Heart left ventricle (tissue), 16 donors: ENCODE results near the gene AP1G1. TPM values are rescaled to one million over a fixed set of nuclear protein-coding genes. Genes with fewer than 3 reads are reported as not detected.

Experiments used
- ATAC-seq, 4 donors: fragments of 200-7000 bp; cut with Tn5 transposase; one replicate each; pipeline ENCODE4 v1.9.1; 2020 to 2022; ENCODE audit warnings: moderate library complexity in 4 of 4, mild to moderate bottlenecking in 3 of 4, moderate number of reproducible peaks in 1 of 4
- DNase-seq, 5 donors: peaks; one replicate each; pipeline ENCODE4 v3.0.0-alpha.2; 2020
- H3K27ac ChIP-seq, 12 donors: fragments of 200-600 bp; sonication (generic) in 4 of 12; one replicate each; pipeline versions ENCODE4 v1.5.0 to v1.8.0; 2016 to 2022; ENCODE audit warnings: mild to moderate bottlenecking in 2 of 12
- H3K27me3 ChIP-seq, 9 donors: fragments of 200-600 bp; sonication (generic) in 2 of 9; one replicate each; pipeline versions ENCODE4 v1.5.1 to v1.8.0; 2016 to 2022; ENCODE audit warnings: mild to moderate bottlenecking in 3 of 9
- H3K36me3 ChIP-seq, 9 donors: fragments of 200-600 bp; sonication (generic) in 2 of 9; one replicate each; pipeline versions ENCODE4 v1.5.0 to v1.8.0; 2018 to 2022; ENCODE audit warnings: mild to moderate bottlenecking in 2 of 9
- H3K4me1 ChIP-seq, 12 donors: fragments of 200-600 bp; sonication (generic) in 4 of 12; one replicate each; pipeline versions ENCODE4 v1.5.0 to v1.8.0; 2016 to 2022; ENCODE audit warnings: mild to moderate bottlenecking in 3 of 12
- H3K4me3 ChIP-seq, 12 donors: fragments of 200-600 bp; sonication (generic) in 4 of 12; one replicate each; pipeline versions ENCODE4 v1.5.0 to v1.8.0; 2017 to 2022; ENCODE audit warnings: mild to moderate bottlenecking in 9 of 12, moderate library complexity in 4 of 12
- H3K9me3 ChIP-seq, 12 donors: fragments of 200-600 bp; sonication (generic) in 4 of 12; one replicate each; pipeline versions ENCODE4 v1.5.0 to v1.8.0; 2016 to 2022; ENCODE audit warnings: mild to moderate bottlenecking in 1 of 12
- POLR2A ChIP-seq, 2 donors: fragments of 450-650 bp; IDR thresholded peaks; one replicate each; pipeline ENCODE4 v1.6.1; 2017; ENCODE audit warnings: antibody characterized with exemption in 2 of 2, mild to moderate bottlenecking in 2 of 2, moderate library complexity in 2 of 2
- WGBS, 4 donors: extraction: QIAGEN DNeasy Blood & Tissue Kit in 2 of 4; methylation state at CpG; one replicate each; pipeline versions ENCODE4 v1.1.5 to v1.1.7; 2013 to 2018; 5-methylcytosine and 5-hydroxymethylcytosine counted together
- intact Hi-C, 10 donors: fragments of 100-400 bp; cut with DNase I; formaldehyde crosslinking; loops; one replicate each; pipeline versions ENCODE4 v1.11.1 to v1.14.2; 2022
- polyA plus RNA-seq, 2 donors: library from polyadenylated mRNA; stranded (reverse); fragments of 200-250 nt; gene quantifications; one replicate each; pipeline ENCODE4 v1.2.3, GENCODE V29; 2013
- total RNA-seq, 9 donors: library from RNA; depleted of rRNA in 2 of 9; stranded (reverse); fragments of >200 nt in 2 of 9; fragmentation: NEBNext Ultra II Directional in 3 of 9; extraction: Animal tissue kit (Norgen Biotek cat#: 25700) in 3 of 9; gene quantifications; one replicate each; pipeline versions ENCODE4 v1.1.0 to v1.2.4, GENCODE V29; 2016 to 2023
- TF ChIP-seq, protein P1 (sequence below), 12 donors: fragments of 200-600 bp; sonication (generic) in 4 of 12; IDR thresholded peaks; one replicate each; pipeline versions ENCODE4 v1.5.0 to v1.8.0; 2018 to 2022; ENCODE audit warnings: antibody characterized with exemption in 12 of 12, mild to moderate bottlenecking in 5 of 12
- donor health status: ischemic (EF 13 %, LVEDD 7.1; RV severe dilation, severe dysfunction).
- donor health status: healthy with polysubstance abuse.
- donor health status: DM: no; HTN: yes; CAD: no.
- donor health status: DM: no; HTN: no; CAD: no.
- donor health status: ischemic (EF 25% LVEDD 6.9; RV normal size, moderate dysfunction).
- donor health status: ischemic (EF 25% LVEDD 5.7; RV mildly dilated, moderate dysfunction).
- donor health status: healthy.
- donor health status: DM: yes; HTN: yes; CAD: no.
- donor health status: ischemic (EF 35%, LVEDD 5.7; RV mildly dilated, moderate dysfunction).
- donor health status: nonischemic (EF 11% LVEDD 7.7; RV severe dilation, severe dysfunction).
- donor health status: DM: yes; HTN: yes; CAD: no.
- donor health status: PGD.
- donor health status: ischemic (EF 29% LVEDD 5.4; RV normal size, mild dysfunction).
- donor health status: nonischemic (EF 23%, LVEDD 6.1; RV moderate dilation, normal function).

Gene AP1G1
- total and polyA plus RNA-seq, 11 donors, result 10.5 to 60.5 (median 36.4) TPM

DNA sequence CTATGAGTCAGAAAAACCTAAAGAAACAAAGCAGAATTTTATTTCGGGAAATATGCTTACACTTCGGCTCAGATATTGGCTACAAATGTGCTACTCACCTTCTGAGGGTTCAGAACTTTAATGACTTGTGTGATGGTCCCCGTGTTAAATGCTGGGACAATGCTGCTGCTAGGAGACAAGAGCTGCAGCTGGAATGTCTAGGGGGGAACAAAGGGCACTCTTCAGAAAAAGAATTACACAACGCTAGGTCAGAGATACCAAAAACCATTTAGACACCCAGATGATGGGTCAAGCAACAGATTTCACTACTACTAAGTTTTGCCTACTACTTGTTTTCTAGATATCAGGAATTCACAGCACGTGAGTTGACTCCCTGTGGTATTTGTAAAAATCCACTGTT lies 74.1 kb downstream of the AP1G1 start:
- DNase-seq (no peak), ATAC-seq (no peak)
- Histone ChIP-seq H3K36me3 (peaks cover 0 to 98% (median 84%) of the 10 kb centered on the region in 9 donors), H3K27ac (no peak overlapping the region), H3K9me3 (no peaks in the 10 kb centered on the region), H3K27me3 (no peaks in the 10 kb centered on the region), H3K4me3 (no peak overlapping the region), H3K4me1 (peaks cover 0 to 6% (median 0%) of the 10 kb centered on the region in 12 donors)
- WGBS, 4 donors, result 86 to 91% (median 90%) methylated on average over 5 of the region's 5 CpGs
- intact Hi-C loops, result no loop called here
- TF ChIP-seq, protein P1, sequence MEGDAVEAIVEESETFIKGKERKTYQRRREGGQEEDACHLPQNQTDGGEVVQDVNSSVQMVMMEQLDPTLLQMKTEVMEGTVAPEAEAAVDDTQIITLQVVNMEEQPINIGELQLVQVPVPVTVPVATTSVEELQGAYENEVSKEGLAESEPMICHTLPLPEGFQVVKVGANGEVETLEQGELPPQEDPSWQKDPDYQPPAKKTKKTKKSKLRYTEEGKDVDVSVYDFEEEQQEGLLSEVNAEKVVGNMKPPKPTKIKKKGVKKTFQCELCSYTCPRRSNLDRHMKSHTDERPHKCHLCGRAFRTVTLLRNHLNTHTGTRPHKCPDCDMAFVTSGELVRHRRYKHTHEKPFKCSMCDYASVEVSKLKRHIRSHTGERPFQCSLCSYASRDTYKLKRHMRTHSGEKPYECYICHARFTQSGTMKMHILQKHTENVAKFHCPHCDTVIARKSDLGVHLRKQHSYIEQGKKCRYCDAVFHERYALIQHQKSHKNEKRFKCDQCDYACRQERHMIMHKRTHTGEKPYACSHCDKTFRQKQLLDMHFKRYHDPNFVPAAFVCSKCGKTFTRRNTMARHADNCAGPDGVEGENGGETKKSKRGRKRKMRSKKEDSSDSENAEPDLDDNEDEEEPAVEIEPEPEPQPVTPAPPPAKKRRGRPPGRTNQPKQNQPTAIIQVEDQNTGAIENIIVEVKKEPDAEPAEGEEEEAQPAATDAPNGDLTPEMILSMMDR (IDR thresholded peaks at IDR 0.05), result no peak
- no peak for TF ChIP-seq POLR2A (IDR thresholded peaks at IDR 0.05)

DNA sequence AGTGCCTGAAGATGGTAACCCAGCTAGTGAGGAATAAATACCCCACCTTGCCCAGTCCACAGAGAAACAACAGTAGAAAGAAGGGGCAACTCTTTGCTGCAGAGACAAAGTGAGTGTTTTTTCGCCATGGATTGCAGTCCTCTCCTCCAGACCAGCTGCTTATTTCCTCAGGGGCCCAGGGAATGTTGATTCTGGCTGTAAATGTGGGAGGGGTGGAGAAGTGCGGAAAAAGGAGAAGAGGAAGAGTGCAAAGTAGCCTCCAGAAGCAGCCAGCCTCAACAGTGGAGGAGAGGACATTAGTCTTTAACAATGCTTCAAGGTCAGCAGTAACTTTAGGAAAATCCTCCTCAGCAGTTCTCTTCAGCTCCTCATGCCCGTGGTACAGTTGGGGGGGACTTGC lies 76.0 kb downstream of the AP1G1 start:
- Histone ChIP-seq H3K36me3 (peaks cover 0 to 85% (median 64%) of the 10 kb centered on the region in 9 donors), H3K4me1 (peaks cover 0 to 8% (median 0%) of the 10 kb centered on the region in 12 donors), H3K4me3 (no peak overlapping the region), H3K27ac (no peak overlapping the region), H3K27me3 (no peaks in the 10 kb centered on the region), H3K9me3 (no peaks in the 10 kb centered on the region)
- intact Hi-C loops, result no loop called here
- ATAC-seq (peak in 2 of 4 donors; percentile 49 to 56), DNase-seq (no peak)
- no peak for TF ChIP-seq POLR2A (IDR thresholded peaks at IDR 0.05)
- TF ChIP-seq, protein P1 (IDR thresholded peaks at IDR 0.05), result no peak
- 70 to 78% (median 73%) methylated on average over 3 of the region's 3 CpGs for WGBS, 4 donors

DNA sequence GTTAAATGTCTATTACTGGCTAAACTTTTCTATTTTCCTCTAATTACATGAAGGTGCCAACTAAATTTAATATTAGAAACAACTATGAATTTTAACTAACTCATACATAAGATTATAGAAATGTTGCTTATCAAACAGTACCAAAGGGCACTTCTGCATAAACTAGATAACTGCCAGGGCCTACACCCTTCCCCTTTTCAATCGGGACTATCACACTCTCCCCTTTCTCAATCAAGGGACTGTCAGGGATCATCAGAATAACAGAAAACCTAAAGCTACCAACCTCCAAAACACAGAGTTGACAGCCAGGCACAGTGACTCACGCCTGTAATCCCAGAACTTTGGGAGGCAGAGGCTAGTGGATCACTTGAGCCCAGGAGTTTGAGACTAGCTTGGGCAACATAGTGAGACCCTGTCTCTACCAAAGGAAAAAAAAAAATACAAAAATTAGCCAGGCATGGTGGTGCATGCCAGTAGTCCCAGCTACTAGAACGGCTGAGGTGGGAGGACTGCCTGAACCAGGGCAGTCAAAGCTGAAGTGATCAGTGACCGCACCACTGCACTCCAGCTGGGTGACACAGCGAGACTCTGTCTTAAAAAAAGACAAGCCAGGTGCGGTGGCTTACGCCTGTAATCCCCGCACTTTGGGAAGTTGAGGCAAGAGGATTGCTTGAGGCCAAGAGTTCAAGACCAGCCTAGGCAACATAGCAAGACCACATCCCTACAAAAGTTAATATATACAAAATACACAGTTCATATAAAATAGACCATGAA lies 80.9 kb downstream of the AP1G1 start:
- Histone ChIP-seq H3K4me1 (peaks cover 0 to 38% (median 15%) of the 10 kb centered on the region in 12 donors), H3K27me3 (no peaks in the 10 kb centered on the region), H3K27ac (peak overlapping the region in 1 of 12 donors; percentile 67), H3K36me3 (peaks cover 0 to 38% (median 29%) of the 10 kb centered on the region in 9 donors), H3K9me3 (no peaks in the 10 kb centered on the region), H3K4me3 (no peak overlapping the region)
- DNase-seq, result no peak
- 83 to 87% (median 87%) methylated on average over 8 of the region's 8 CpGs for WGBS, 4 donors
- no peak for ATAC-seq
- intact Hi-C loops, result no loop called here
- TF ChIP-seq, protein P1 (IDR thresholded peaks at IDR 0.05), result no peak
- no peak for TF ChIP-seq POLR2A (IDR thresholded peaks at IDR 0.05)

DNA sequence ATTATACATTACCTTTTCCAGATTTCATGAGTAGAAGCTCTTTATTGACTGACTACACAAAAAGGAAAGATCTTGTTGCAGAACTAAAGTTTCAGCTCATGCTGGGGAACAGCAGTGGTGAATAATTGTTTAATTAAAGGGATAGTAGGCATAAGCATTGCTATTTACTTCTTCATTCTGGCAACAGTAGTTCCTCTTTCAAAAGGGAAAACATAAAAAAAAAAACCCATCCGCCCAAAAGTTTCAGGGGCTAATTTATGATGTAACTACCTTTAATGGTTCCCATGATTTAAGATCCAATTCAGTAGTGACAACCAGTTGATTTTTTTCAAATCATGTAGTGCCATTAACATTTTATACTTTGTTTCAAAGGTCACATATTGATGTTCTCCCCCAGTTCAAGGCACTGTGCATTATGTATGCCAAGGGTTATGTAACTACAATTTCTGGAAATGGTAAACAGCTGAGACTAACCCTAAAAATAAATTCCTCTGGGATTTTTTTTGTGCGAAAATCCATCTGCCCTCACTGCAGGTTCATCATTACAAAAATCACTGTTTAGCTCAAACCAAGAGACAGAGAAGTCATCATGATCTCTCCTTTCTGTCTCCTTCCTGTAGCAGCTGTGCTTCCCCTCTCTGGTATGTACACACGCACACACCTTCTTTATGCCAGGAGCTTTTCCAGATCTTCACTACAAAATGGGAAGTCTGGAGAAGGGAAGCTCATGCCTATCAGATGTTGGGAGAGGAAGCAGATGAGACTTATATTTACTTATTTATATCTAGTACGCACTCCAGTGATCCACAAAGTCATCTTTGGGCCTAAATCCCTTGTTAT lies 81.9 kb downstream of the AP1G1 start:
- TF ChIP-seq, protein P1 (IDR thresholded peaks at IDR 0.05), result no peak
- TF ChIP-seq POLR2A (IDR thresholded peaks at IDR 0.05), result no peak
- Histone ChIP-seq H3K27ac (peak overlapping the region in 5 of 12 donors; percentile 13 to 67 (median 15)), H3K4me3 (no peak overlapping the region), H3K9me3 (no peaks in the 10 kb centered on the region), H3K36me3 (peaks cover 0 to 27% (median 18%) of the 10 kb centered on the region in 9 donors), H3K27me3 (no peaks in the 10 kb centered on the region), H3K4me1 (peaks cover 0 to 43% (median 19%) of the 10 kb centered on the region in 12 donors)
- intact Hi-C loops, result no loop called here
- 55 to 66% (median 59%) methylated on average over 4 of the region's 4 CpGs for WGBS, 4 donors
- ATAC-seq, result no peak
- DNase-seq, result no peak
